Common myeloid progenitor, CD34-positive (primary cell): ENCODE data around the gene HMGA1.

ENCODE experiments used
- CTCF ChIA-PET: fragments of 350-600 bp; sonication (Branson Sonifier 250); formaldehyde crosslinking; loops from one replicate; lab custom pipeline; 2021; ENCODE audit warnings: antibody characterized with exemption; lab: Charles Lee
- POLR2A ChIA-PET: fragments of 350-600 bp; sonication (Branson Sonifier 250); formaldehyde crosslinking; loops from one replicate; lab custom pipeline; 2021; ENCODE audit warnings: antibody characterized with exemption; lab: Charles Lee
- DNase-seq, 3 donors: peaks; one replicate each; pipeline versions ENCODE4 v3.0.0 to v3.0.0-alpha.2; 2013
- H3K27ac ChIP-seq, 2 experiments: 1 replicate in 1 of 2; 2 replicates in 1 of 2; pipeline ENCODE4 v1.7.0; 2013; ENCODE audit warnings: inconsistent platforms in 2 of 2, low read length in 2 of 2, mild to moderate bottlenecking in 2 of 2, low read depth in 1 of 2, moderate library complexity in 1 of 2; ENCODE audit not compliant: severe bottlenecking in 2 of 2, insufficient read depth in 1 of 2, poor library complexity in 1 of 2
- H3K27me3 ChIP-seq, 5 experiments: replicated peaks in 2 of 5; 1 replicate in 3 of 5; 2 replicates in 2 of 5; pipeline versions ENCODE4 v1.6.1 to v1.7.0; 2013; ENCODE audit warnings: low read length in 4 of 5, mild to moderate bottlenecking in 2 of 5, moderate library complexity in 2 of 5, inconsistent platforms in 1 of 5; ENCODE audit not compliant: insufficient read depth in 5 of 5, control insufficient read depth in 4 of 5
- H3K36me3 ChIP-seq, 4 experiments: 1 replicate in 2 of 4; 2 replicates in 2 of 4; pipeline versions ENCODE4 v1.6.1 to v1.7.0; 2013; ENCODE audit warnings: low read length in 3 of 4, control low read depth in 1 of 4, mild to moderate bottlenecking in 1 of 4; ENCODE audit not compliant: control insufficient read depth in 4 of 4, insufficient read depth in 4 of 4
- H3K4me1 ChIP-seq, 4 experiments: 1 replicate in 3 of 4; 2 replicates in 1 of 4; pipeline versions ENCODE4 v1.6.1 to v1.7.1; 2013; ENCODE audit warnings: low read length in 3 of 4, mild to moderate bottlenecking in 3 of 4, control low read depth in 1 of 4, inconsistent platforms in 1 of 4, moderate library complexity in 1 of 4; ENCODE audit not compliant: control insufficient read depth in 4 of 4, insufficient read depth in 4 of 4; ENCODE audit errors: control extremely low read depth in 1 of 4
- H3K4me3 ChIP-seq, 7 experiments: 1 replicate in 4 of 7; 2 replicates in 3 of 7; pipeline versions ENCODE4 v1.5.1 to v1.7.0; 2013; ENCODE audit warnings: mild to moderate bottlenecking in 7 of 7, low read length in 6 of 7, moderate library complexity in 6 of 7, inconsistent platforms in 2 of 7, low read depth in 2 of 7, control low read depth in 1 of 7; ENCODE audit not compliant: insufficient read depth in 4 of 7, control insufficient read depth in 1 of 7; ENCODE audit errors: extremely low read depth in 1 of 7
- H3K9me3 ChIP-seq, 5 experiments: 1 replicate in 4 of 5; 2 replicates in 1 of 5; pipeline versions ENCODE4 v1.6.1 to v1.7.1; 2013; ENCODE audit warnings: low read length in 4 of 5, mild to moderate bottlenecking in 2 of 5, inconsistent platforms in 1 of 5, low read depth in 1 of 5, moderate library complexity in 1 of 5; ENCODE audit not compliant: control insufficient read depth in 4 of 5, insufficient read depth in 2 of 5; ENCODE audit errors: control extremely low read depth in 1 of 5
- WGBS: methylation state at CpG from one replicate; pipeline ENCODE4 v1.1.5; 2013; ENCODE audit not compliant: insufficient coverage; 5-methylcytosine and 5-hydroxymethylcytosine counted together

The HMGA1 gene

GRCh38 chr6:34235307-34236130 lies 1.2 kb upstream of the HMGA1 start:
- H3K27me3 ChIP-seq: no peaks in the 10 kb centered on the region
- POLR2A ChIA-PET: interaction anchor here (1.3 to 1.5 kb wide), 3 partner anchors 12 to 179 kb away, joined by 8 to 17 read pairs (median 14); partner anchors contain the start of gene SMIM29
- under 1% methylated on average over 44 of the region's 75 CpGs for WGBS
- DNase-seq: peak; percentile 85 to 94 (median 91)
- peak overlapping the region; percentile 58 to 83 for H3K27ac ChIP-seq
- peaks cover 0 to 11% (median 6%) of the 10 kb centered on the region in 4 experiments for H3K36me3 ChIP-seq
- no peaks in the 10 kb centered on the region for H3K9me3 ChIP-seq
- CTCF ChIA-PET: interaction anchor here (1.3 kb wide), 1 partner anchor 180 kb away, joined by 6 read pairs; no protein-coding TSS in a partner anchor
- H3K4me1 ChIP-seq: peaks cover 2 to 44% (median 36%) of the 10 kb centered on the region in 4 experiments
- peak overlapping the region; percentile 28 to 87 (median 74) for H3K4me3 ChIP-seq

DNA sequence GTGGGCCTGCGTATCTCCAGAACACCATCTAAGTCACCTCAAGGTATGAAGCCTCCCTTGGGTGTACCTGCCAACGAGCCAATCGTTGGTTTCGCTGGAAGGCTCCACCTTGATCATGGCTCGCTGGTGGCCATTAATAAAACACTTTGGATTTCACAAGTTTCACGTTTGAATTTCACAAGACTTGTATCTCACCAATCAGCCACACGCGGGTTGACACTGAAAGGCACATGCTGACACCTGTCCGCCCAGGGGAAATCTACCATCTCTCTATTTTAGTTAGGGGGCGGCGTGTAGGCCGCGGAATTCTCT lies 586 bp upstream of the HMGA1 start:
- Histone ChIP-seq H3K9me3 (no peaks in the 10 kb centered on the region), H3K4me3 (peak overlapping the region; percentile 28 to 87 (median 74)), H3K4me1 (peaks cover 2 to 41% (median 35%) of the 10 kb centered on the region in 4 experiments), H3K27ac (peak overlapping the region; percentile 58 to 83), H3K27me3 (no peaks in the 10 kb centered on the region), H3K36me3 (peaks cover 0 to 17% (median 11%) of the 10 kb centered on the region in 4 experiments)
- CTCF ChIA-PET: interaction anchor here (1.3 to 1.7 kb wide), 2 partner anchors 12 to 179 kb away, joined by 5 to 6 read pairs; no protein-coding TSS in a partner anchor
- WGBS: 8% methylated on average over 11 of the region's 13 CpGs
- POLR2A ChIA-PET: interaction anchor here (1.3 to 1.5 kb wide), 4 partner anchors 12 to 179 kb away, joined by 8 to 17 read pairs (median 11); partner anchors contain the start of gene SMIM29
- peak in 2 of 3 donors; percentile 70 to 76 for DNase-seq

DNA sequence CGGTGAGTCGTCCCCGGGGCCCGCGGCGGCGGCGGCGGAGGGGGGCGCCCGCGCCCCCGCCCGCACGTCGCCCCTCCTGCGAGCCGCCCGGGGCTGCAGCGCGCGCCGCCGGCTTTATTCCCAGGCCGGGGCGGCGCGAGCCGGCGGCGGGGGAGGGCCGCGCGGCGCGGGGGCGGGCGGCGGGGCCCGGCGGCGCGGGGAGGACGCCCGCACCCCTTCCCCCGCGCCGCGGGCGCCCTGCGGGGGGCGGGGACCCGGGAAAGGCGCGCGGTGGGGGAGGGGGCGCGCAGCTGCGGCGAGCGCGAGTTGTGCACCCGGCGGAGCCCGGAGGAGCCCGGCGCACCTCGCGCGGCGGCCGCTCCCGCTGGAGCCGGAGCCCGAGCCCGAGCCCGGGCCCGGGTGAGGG lies 646 bp downstream of the HMGA1 start:
- Histone ChIP-seq H3K9me3 (no peaks in the 10 kb centered on the region), H3K4me1 (peaks cover 2 to 52% (median 40%) of the 10 kb centered on the region in 4 experiments), H3K27ac (peak overlapping the region; percentile 50 to 87), H3K36me3 (peaks cover 0 to 29% (median 23%) of the 10 kb centered on the region in 4 experiments), H3K27me3 (no peaks in the 10 kb centered on the region), H3K4me3 (peak overlapping the region; percentile 61 to 87 (median 79))
- WGBS: 0% methylated on average over 57 of the region's 78 CpGs
- DNase-seq: peak in 2 of 3 donors; percentile 42 to 48
- POLR2A ChIA-PET: interaction anchor here (0.9 to 1.5 kb wide), 7 partner anchors 10 to 189 kb away, joined by 3 to 17 read pairs (median 8); partner anchors contain the start of gene SMIM29
- CTCF ChIA-PET: interaction anchor here (1.3 to 1.7 kb wide), 2 partner anchors 13 to 178 kb away, joined by 5 to 6 read pairs; no protein-coding TSS in a partner anchor

DNA sequence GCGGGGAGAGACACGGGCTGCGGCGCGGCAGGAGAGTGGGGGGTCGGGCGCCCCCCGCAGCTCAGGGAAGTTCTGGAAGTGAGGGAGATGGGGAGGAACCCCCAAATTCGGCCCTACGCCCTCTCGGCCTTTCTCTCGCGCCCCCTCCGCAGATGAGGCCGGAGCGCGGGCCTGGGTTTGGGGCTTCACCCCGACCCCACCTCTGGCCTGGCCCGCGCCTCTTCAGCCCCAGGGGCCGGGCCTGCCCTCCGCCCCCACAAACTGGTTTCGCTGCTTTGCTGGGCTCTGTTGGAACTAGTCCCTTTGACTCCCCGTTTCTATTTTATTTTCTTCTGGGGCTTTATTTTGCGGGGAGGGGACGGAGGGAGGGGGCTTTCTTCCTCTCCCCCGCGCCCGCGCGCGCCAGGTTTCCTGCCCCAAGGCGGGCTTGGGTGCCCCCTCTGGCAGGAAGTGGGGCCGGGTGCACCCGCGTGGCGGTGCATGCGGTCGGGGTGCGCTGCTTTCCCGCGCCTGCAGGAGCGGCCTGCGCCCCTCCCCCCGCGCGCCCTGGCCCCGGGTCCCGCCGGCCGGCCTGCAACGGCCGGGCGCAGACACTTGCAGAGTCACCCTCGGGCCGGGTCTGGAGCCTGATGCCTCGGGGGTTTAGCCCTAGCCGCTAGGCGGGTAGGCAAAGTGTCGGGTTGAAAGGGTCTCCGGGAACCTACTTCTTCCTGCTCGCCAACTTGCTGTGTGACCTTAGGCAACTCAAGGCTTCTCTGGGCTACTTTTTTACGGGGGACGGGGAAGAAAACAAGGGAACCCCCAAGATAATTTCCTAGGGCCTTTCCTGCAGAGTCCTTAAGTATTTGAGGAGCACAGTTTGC lies 1.3 kb downstream of the HMGA1 start:
- ChIA-PET CTCF (interaction anchor here (1.7 kb wide), 1 partner anchor 14 kb away, joined by 5 read pairs; no protein-coding TSS in a partner anchor), POLR2A (interaction anchor here (1.3 to 1.4 kb wide), 2 partner anchors 42 to 188 kb away, joined by 3 to 8 read pairs; no protein-coding TSS in a partner anchor)
- Histone ChIP-seq H3K36me3 (peaks cover 0 to 36% (median 28%) of the 10 kb centered on the region in 4 experiments), H3K27ac (peak overlapping the region; percentile 50 to 87), H3K9me3 (no peaks in the 10 kb centered on the region), H3K27me3 (no peaks in the 10 kb centered on the region), H3K4me3 (peak overlapping the region; percentile 56 to 87 (median 79)), H3K4me1 (peaks cover 2 to 58% (median 46%) of the 10 kb centered on the region in 4 experiments)
- peak; percentile 80 to 90 (median 86) for DNase-seq
- under 1% methylated on average over 46 of the region's 64 CpGs for WGBS

DNA sequence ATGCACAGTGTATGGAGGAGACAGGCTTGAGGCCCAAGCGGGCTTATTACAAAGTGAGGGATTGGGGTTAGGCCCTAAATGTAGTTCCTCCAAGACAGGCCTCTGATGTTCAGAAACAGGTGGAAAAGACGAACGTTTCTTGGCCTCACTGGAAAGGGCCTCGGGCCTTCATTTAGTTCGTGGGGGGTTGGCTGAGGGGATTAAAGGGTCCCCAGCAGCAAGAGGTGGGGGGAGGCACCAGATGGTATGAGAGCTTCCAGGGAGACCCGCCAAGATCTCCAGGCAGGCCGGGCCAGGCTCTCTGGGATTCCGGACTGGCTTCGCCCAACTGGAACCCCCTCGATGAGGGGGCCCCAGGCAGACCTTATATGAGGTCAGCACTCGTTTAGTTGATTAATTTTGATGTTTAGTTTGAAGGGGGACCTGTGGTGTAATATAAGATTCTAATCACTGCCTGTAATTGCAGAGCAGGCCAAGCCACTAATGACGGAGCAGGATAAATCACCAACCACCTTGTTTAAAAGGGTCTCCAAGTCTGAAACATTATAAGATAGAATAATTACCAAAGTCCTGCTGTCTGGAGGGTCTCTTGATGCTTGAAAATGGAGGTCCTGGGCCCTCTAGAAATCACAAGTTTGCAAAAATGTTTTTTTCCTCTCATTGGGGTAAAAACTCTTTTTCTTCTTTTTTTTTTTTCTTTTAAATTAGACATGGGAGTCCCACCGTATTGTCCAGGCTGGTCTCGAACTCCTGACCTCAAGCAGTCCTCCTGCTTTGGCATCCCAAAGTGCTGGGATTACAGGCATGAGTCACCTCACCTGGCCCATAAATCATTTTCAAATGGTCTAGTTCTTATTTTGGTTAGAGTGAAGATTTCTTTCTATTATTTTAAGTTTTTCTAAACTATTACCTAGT lies 2.2 kb downstream of the HMGA1 start:
- H3K4me3 ChIP-seq: peak overlapping the region in 6 of 7 experiments; percentile 75 to 87 (median 80)
- no peaks in the 10 kb centered on the region for H3K9me3 ChIP-seq
- DNase-seq: no peak
- peaks cover 2 to 67% (median 55%) of the 10 kb centered on the region in 4 experiments for H3K4me1 ChIP-seq
- CTCF ChIA-PET: no interaction called here
- peaks cover 0 to 44% (median 33%) of the 10 kb centered on the region in 4 experiments for H3K36me3 ChIP-seq
- 74% methylated on average over 6 of the region's 14 CpGs for WGBS
- peak overlapping the region in 1 of 2 experiments; percentile 87 for H3K27ac ChIP-seq
- H3K27me3 ChIP-seq: no peaks in the 10 kb centered on the region
- POLR2A ChIA-PET: no interaction called here

DNA sequence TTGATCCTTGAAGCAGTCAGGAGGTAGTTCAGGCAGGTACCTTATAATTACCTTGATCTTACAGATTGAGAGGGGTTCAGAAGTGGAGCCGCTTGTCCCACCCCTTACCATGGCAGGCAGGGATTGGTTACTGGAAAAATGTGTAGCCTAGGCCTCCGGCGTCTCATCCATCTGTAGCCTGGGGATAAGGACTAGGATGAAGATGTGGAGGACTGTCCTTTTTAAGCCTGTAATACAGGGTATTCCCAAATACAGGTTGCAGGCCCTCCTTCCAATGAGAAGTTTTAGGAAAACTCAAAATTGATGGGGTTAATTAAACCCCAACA lies 2.8 kb downstream of the HMGA1 start:
- no peaks in the 10 kb centered on the region for H3K9me3 ChIP-seq
- ChIA-PET POLR2A (no interaction called here), CTCF (interaction anchor here (0.8 kb wide), 1 partner anchor 175 kb away, joined by 4 read pairs; no protein-coding TSS in a partner anchor)
- peak overlapping the region in 1 of 2 experiments; percentile 2 for H3K27ac ChIP-seq
- peaks cover 2 to 73% (median 61%) of the 10 kb centered on the region in 4 experiments for H3K4me1 ChIP-seq
- H3K36me3 ChIP-seq: peaks cover 0 to 51% (median 33%) of the 10 kb centered on the region in 4 experiments
- no peak overlapping the region for H3K4me3 ChIP-seq
- 100% methylated on average over 1 of the region's 3 CpGs for WGBS
- H3K27me3 ChIP-seq: no peaks in the 10 kb centered on the region
- DNase-seq: no peak
